ENCODE measurements around the gene PRR20G. TPM values are rescaled to one million over a fixed set of nuclear protein-coding genes. Genes with fewer than 3 reads are reported as not detected.

Gene PRR20G
- total RNA-seq, 1 donor from 2014 or later, result not detected

- no peak for DNase-seq
- intact Hi-C loops (cut with micrococcal nuclease), result no loop called here
These were observed 31.7 kb downstream of the PRR20G start for GRCh38 chr3:127256138-127256537.

GRCh38 chr3:127255516-127255915 lies 32.3 kb downstream of the PRR20G start:
- TF ChIP-seq CTCF (IDR thresholded peaks at IDR 0.05; ENCODE audit: borderline replicate concordance), result no peak
- Histone ChIP-seq H3K9me3 (replicated peaks) (no peaks in the 10 kb centered on the region), H3K4me3 (no peak overlapping the region), H3K27ac (replicated peaks) (no peak overlapping the region), H3K27me3 (ENCODE audit: low read depth) (peaks cover 61% of the 10 kb centered on the region), H3K4me1 (no peaks in the 10 kb centered on the region), H3K36me3 (no peaks in the 10 kb centered on the region)
- intact Hi-C loops (cut with micrococcal nuclease), result no loop called here
- DNase-seq, result no peak

More at GRCh38 chr3:127256138-127256537, 31.7 kb downstream of the PRR20G start:
- no peak overlapping the region for H3K4me3 ChIP-seq
- H3K36me3 ChIP-seq, result no peaks in the 10 kb centered on the region
- peaks cover 61% of the 10 kb centered on the region for H3K27me3 ChIP-seq (ENCODE audit: low read depth)
- H3K4me1 ChIP-seq, result no peaks in the 10 kb centered on the region
- no peak overlapping the region for H3K27ac ChIP-seq (replicated peaks)
- no peak for TF ChIP-seq CTCF (IDR thresholded peaks at IDR 0.05; ENCODE audit: borderline replicate concordance)
- H3K9me3 ChIP-seq (replicated peaks), result no peaks in the 10 kb centered on the region

GRCh38 chr3:127254730-127255129 lies 33.1 kb downstream of the PRR20G start:
- no peak for TF ChIP-seq CTCF (IDR thresholded peaks at IDR 0.05; ENCODE audit: borderline replicate concordance)
- intact Hi-C loops (cut with micrococcal nuclease), result no loop called here
- peaks cover 5% of the 10 kb centered on the region for H3K9me3 ChIP-seq (replicated peaks)
- no peak overlapping the region for H3K4me3 ChIP-seq
- DNase-seq, result no peak
- peaks cover 57% of the 10 kb centered on the region for H3K27me3 ChIP-seq (ENCODE audit: low read depth)
- H3K27ac ChIP-seq (replicated peaks), result no peak overlapping the region
- H3K4me1 ChIP-seq, result no peaks in the 10 kb centered on the region
- H3K36me3 ChIP-seq, result no peaks in the 10 kb centered on the region

- DNase-seq, result no peak
- TF ChIP-seq CTCF (IDR thresholded peaks at IDR 0.05; ENCODE audit: borderline replicate concordance), result no peak
- no peak overlapping the region for H3K4me3 ChIP-seq
- H3K4me1 ChIP-seq, result no peaks in the 10 kb centered on the region
- intact Hi-C loops (cut with micrococcal nuclease), result no loop called here
- H3K36me3 ChIP-seq, result no peaks in the 10 kb centered on the region
- H3K9me3 ChIP-seq (replicated peaks), result peaks cover 11% of the 10 kb centered on the region
- H3K27ac ChIP-seq (replicated peaks), result no peak overlapping the region
- H3K27me3 ChIP-seq (ENCODE audit: low read depth), result peaks cover 51% of the 10 kb centered on the region
These were observed 33.7 kb downstream of the PRR20G start for GRCh38 chr3:127254033-127254644.

GRCh38 chr3:127253491-127253890 lies 34.4 kb downstream of the PRR20G start:
- Histone ChIP-seq H3K27ac (replicated peaks) (no peak overlapping the region), H3K4me3 (no peak overlapping the region), H3K36me3 (no peaks in the 10 kb centered on the region), H3K9me3 (replicated peaks) (peaks cover 18% of the 10 kb centered on the region), H3K4me1 (no peaks in the 10 kb centered on the region), H3K27me3 (ENCODE audit: low read depth) (peaks cover 47% of the 10 kb centered on the region)
- TF ChIP-seq CTCF (IDR thresholded peaks at IDR 0.05; ENCODE audit: borderline replicate concordance), result no peak
- intact Hi-C loops (cut with micrococcal nuclease), result no loop called here
- no peak for DNase-seq
